ENCODE measurements around the gene G2E3. TPM values are rescaled to one million over a fixed set of nuclear protein-coding genes. Genes with fewer than 3 reads are reported as not detected.

The G2E3 gene
- total RNA-seq, 1 experiment from 2014 or later: 34.1 TPM

- Mint-ChIP-seq H3K4me3 (ENCODE audit: unreplicated experiment) (no peak overlapping the region), H3K27ac (ENCODE audit: low read depth, unreplicated experiment) (peak overlapping the region; percentile 52), H3K9me3 (ENCODE audit: unreplicated experiment) (peaks cover 6% of the 10 kb centered on the region), H3K27me3 (ENCODE audit: insufficient read depth, unreplicated experiment) (no peaks in the 10 kb centered on the region), H3K4me1 (ENCODE audit: insufficient read depth, unreplicated experiment) (peaks cover 71% of the 10 kb centered on the region), H3K36me3 (ENCODE audit: insufficient read depth, unreplicated experiment) (peaks cover 7% of the 10 kb centered on the region)
- CTCF ChIA-PET: interaction anchor here (0.6 kb wide), 1 partner anchor 12 kb away, joined by 3 read pairs; no protein-coding TSS in a partner anchor
- POLR2A ChIA-PET: interaction anchor here (1.0 to 2.6 kb wide), 3 partner anchors 9 to 11 kb away, joined by 3 to 10 read pairs (median 6); partner anchors contain the start of gene G2E3
- no TSS peak for BruUV-seq (replicated peaks)
- intact Hi-C loops (cut with micrococcal nuclease): no loop called here
- TF ChIP-seq, protein P1, sequence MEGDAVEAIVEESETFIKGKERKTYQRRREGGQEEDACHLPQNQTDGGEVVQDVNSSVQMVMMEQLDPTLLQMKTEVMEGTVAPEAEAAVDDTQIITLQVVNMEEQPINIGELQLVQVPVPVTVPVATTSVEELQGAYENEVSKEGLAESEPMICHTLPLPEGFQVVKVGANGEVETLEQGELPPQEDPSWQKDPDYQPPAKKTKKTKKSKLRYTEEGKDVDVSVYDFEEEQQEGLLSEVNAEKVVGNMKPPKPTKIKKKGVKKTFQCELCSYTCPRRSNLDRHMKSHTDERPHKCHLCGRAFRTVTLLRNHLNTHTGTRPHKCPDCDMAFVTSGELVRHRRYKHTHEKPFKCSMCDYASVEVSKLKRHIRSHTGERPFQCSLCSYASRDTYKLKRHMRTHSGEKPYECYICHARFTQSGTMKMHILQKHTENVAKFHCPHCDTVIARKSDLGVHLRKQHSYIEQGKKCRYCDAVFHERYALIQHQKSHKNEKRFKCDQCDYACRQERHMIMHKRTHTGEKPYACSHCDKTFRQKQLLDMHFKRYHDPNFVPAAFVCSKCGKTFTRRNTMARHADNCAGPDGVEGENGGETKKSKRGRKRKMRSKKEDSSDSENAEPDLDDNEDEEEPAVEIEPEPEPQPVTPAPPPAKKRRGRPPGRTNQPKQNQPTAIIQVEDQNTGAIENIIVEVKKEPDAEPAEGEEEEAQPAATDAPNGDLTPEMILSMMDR (IDR thresholded peaks at IDR 0.05; ENCODE audit: unreplicated experiment): no peak
- no peak for DNase-seq (ENCODE audit: unreplicated experiment)
Observed at GRCh38 chr14:30569216-30569902, 10.4 kb downstream of the G2E3 start.

DNA sequence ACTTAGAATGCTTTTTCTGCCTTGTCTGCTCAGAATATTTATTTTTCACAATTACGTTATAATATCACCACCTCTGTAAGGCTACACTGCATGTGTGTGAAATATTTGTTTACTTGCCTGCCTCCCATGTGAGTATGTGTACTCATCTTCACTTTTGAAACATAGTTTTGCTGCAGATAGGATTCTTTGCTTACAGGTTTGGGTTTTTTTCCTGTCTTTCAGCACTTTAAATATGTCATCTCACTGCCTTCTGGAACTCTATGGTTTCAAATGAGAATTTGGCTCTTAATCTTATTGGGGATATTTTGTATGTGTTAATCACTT, 10.9 kb downstream of the G2E3 start:
- H3K4me3 Mint-ChIP-seq (ENCODE audit: unreplicated experiment): no peak overlapping the region
- POLR2A ChIA-PET: interaction anchor here (1.0 to 2.6 kb wide), 3 partner anchors 8 to 11 kb away, joined by 3 to 10 read pairs (median 6); partner anchors contain the start of gene G2E3
- TF ChIP-seq, protein P1 (IDR thresholded peaks at IDR 0.05; ENCODE audit: unreplicated experiment): no peak
- no peak for DNase-seq (ENCODE audit: unreplicated experiment)
- H3K9me3 Mint-ChIP-seq (ENCODE audit: unreplicated experiment): peaks cover 6% of the 10 kb centered on the region
- peaks cover 6% of the 10 kb centered on the region for H3K36me3 Mint-ChIP-seq (ENCODE audit: insufficient read depth, unreplicated experiment)
- CTCF ChIA-PET: interaction anchor here (0.6 kb wide), 1 partner anchor 11 kb away, joined by 3 read pairs; no protein-coding TSS in a partner anchor
- intact Hi-C loops (cut with micrococcal nuclease): no loop called here
- H3K27ac Mint-ChIP-seq (ENCODE audit: low read depth, unreplicated experiment): peak overlapping the region; percentile 52
- peaks cover 71% of the 10 kb centered on the region for H3K4me1 Mint-ChIP-seq (ENCODE audit: insufficient read depth, unreplicated experiment)
- no TSS peak for BruUV-seq (replicated peaks)
- no peaks in the 10 kb centered on the region for H3K27me3 Mint-ChIP-seq (ENCODE audit: insufficient read depth, unreplicated experiment)

DNA sequence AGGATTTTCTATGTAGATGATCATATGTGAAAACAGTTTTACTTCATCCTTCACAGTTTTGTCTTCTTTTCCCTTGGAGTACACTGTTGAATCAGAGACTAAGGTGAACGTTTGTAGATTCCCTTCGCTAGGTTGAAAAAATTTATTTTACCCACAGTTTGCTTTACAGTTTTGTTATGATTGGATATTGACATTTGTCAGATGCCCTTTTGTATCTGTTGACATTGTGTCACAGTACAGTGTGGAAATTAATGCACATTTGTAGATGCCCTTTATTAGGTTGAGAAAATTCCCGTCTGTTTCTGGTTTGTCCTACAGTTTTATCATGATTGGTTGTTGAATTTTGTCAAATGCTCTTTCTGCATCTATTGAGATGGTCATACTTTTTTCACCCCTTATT, 13.3 kb downstream of the G2E3 start:
- no peak for DNase-seq (ENCODE audit: unreplicated experiment)
- TF ChIP-seq, protein P1 (IDR thresholded peaks at IDR 0.05; ENCODE audit: unreplicated experiment): no peak
- H3K4me3 Mint-ChIP-seq (ENCODE audit: unreplicated experiment): no peak overlapping the region
- CTCF ChIA-PET: interaction anchor here (0.6 to 1.6 kb wide), 2 partner anchors 13 to 141 kb away, joined by 3 to 8 read pairs; no protein-coding TSS in a partner anchor
- peaks cover 6% of the 10 kb centered on the region for H3K9me3 Mint-ChIP-seq (ENCODE audit: unreplicated experiment)
- H3K36me3 Mint-ChIP-seq (ENCODE audit: insufficient read depth, unreplicated experiment): peaks cover 5% of the 10 kb centered on the region
- no peak overlapping the region for H3K27ac Mint-ChIP-seq (ENCODE audit: low read depth, unreplicated experiment)
- POLR2A ChIA-PET: interaction anchor here (0.5 to 1.4 kb wide), 8 partner anchors 12 to 57 kb away, joined by 3 to 11 read pairs (median 4); partner anchors contain the start of genes G2E3 and SCFD1
- intact Hi-C loops (cut with micrococcal nuclease): no loop called here
- no TSS peak for BruUV-seq (replicated peaks)
- peaks cover 57% of the 10 kb centered on the region for H3K4me1 Mint-ChIP-seq (ENCODE audit: insufficient read depth, unreplicated experiment)
- H3K27me3 Mint-ChIP-seq (ENCODE audit: insufficient read depth, unreplicated experiment): no peaks in the 10 kb centered on the region

DNA sequence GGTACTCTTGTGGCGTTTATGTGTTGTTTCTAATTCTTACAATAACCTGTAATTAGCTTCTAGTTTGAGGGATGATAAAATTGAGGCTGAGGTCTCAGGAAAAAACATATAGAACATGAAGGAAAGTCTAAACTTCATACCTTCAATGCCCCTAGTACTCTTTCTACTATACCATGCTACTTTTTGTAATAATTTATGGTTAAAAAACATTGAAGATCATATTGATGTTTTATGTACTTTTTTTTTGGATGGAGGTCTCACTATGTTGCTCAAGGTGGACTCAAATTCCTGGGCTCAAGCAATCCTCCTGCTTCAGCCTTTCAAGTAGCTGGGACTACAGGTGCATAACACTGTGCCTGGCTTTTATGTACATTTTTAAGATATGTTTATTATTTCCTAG, 13.8 kb downstream of the G2E3 start:
- peaks cover 5% of the 10 kb centered on the region for H3K36me3 Mint-ChIP-seq (ENCODE audit: insufficient read depth, unreplicated experiment)
- peaks cover 56% of the 10 kb centered on the region for H3K4me1 Mint-ChIP-seq (ENCODE audit: insufficient read depth, unreplicated experiment)
- POLR2A ChIA-PET: interaction anchor here (0.7 to 1.4 kb wide), 8 partner anchors 8 to 50 kb away, joined by 3 to 11 read pairs (median 4); partner anchors contain the start of genes G2E3 and SCFD1
- no peak overlapping the region for H3K4me3 Mint-ChIP-seq (ENCODE audit: unreplicated experiment)
- CTCF ChIA-PET: interaction anchor here (0.6 to 1.6 kb wide), 2 partner anchors 12 to 140 kb away, joined by 3 to 8 read pairs; no protein-coding TSS in a partner anchor
- peak overlapping the region; percentile 92 for H3K27ac Mint-ChIP-seq (ENCODE audit: low read depth, unreplicated experiment)
- TF ChIP-seq, protein P1 (IDR thresholded peaks at IDR 0.05; ENCODE audit: unreplicated experiment): no peak
- no peaks in the 10 kb centered on the region for H3K27me3 Mint-ChIP-seq (ENCODE audit: insufficient read depth, unreplicated experiment)
- BruUV-seq (replicated peaks): no TSS peak
- no peak for DNase-seq (ENCODE audit: unreplicated experiment)
- peaks cover under 1% of the 10 kb centered on the region for H3K9me3 Mint-ChIP-seq (ENCODE audit: unreplicated experiment)
- intact Hi-C loops (cut with micrococcal nuclease): no loop called here

Data from MCF 10A (cell line).